NK-92 (cell line): ENCODE measurements around the gene SLC22A5.

Experiments used
- DNase-seq: peaks from one replicate; lab custom pipeline; 2025; ENCODE audit not compliant: unreplicated experiment; lab: John Stamatoyannopoulos, UW

The SLC22A5 gene

GRCh38 chr5:132365213-132365612, 4.3 kb upstream of the SLC22A5 start:
- DNase-seq, result no peak

DNA sequence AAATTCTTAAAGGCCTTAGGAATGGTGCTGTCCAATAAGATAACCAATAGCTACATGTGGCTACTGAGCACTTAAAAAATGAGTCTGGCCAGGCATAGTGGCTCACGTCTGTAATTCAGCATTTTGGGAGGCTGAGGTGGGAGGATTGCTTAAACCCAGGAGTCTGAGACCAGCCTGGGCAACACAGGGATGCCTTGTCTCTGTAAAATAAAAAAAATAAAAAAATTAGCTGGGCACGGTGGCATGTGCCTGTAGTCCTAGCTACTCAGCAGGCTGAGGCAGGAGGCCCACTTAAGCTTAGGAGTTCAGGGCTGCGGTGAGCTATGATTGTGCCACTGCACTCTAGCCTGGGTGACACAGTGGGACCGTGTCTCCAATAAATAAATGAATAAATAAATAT, 1.3 kb upstream of the SLC22A5 start:
- no peak for DNase-seq

DNA sequence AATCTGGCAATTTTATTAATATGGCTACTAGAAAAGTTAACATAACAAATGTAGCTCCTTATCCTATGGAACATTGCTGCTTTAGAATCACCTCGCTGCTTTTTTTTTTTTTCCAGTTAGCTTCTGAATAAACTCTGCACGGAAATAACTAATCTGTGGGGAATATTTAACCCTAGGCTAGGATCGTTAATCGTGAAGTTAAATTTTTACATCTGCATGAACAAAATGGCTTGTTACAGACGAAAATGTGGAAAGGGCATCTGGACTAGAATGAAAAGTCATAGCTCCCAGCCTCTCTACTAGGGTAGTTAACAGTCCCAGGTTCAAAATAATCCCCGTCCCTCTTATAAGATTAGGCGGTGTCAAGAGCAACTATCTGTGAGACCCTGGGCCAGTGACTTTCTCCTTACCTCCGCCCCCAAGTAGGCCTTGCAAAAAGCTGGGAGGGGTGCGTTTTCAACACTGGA, 470 bp upstream of the SLC22A5 start:
- DNase-seq, result no peak

DNA sequence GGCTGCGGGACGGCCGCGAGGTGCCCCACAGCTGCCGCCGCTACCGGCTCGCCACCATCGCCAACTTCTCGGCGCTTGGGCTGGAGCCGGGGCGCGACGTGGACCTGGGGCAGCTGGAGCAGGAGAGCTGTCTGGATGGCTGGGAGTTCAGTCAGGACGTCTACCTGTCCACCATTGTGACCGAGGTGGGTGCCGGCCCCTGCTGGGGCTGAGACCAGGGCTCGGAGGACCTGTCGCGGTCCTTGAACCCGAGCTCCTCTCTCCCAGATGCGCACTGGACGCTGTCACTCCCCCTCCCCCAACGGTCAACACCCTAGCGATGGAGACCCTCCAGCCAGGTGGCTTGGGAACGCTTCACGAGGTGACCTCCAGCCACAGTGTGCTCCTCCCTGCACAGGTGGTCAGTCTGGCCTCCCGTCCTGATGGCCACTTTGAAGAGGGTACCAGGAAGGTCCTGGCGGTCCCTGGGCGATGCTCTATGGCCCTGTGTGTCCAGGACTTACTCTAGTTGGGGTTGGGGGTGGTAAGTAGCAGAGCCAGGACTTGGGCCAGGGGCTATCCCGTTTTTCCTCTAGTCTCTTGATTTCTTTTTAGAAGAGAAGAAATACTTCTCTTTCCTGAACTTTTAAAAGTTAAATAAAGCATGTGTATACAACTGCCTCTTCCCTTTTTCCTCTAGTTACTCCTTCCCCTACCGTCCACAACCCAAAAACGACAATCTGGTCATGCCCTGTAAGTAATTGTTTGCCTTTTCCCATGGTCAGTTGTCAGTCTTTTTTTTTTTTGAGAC, 866 bp downstream of the SLC22A5 start:
- no peak for DNase-seq

- no peak for DNase-seq
Measured at GRCh38 chr5:132370971-132371602, 1.6 kb downstream of the SLC22A5 start.

- no peak for DNase-seq
Measured at GRCh38 chr5:132371603-132371994, 2.1 kb downstream of the SLC22A5 start.

DNA sequence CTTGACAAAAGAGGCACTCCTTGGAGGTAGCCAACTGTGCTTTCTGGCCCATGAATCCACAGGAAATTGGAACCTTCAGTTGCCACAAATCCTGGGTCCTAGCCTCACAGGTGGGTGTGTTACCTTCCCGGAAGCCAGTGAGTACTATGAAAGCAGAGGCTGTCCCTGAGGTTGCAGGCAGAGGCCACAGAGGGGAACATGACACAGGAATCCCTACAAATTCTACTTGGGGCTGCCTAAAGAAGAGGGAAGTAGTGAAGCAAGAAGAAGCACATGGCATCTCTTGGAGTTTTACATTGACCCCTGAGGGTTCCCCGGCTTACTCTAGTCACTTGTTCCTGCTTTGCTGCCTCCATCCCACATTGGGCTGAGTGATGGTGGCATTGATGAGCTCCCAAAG, 2.6 kb downstream of the SLC22A5 start:
- DNase-seq, result no peak

GRCh38 chr5:132372542-132372941, 3.0 kb downstream of the SLC22A5 start:
- DNase-seq, result no peak

GRCh38 chr5:132375957-132376356, 6.4 kb downstream of the SLC22A5 start:
- no peak for DNase-seq

DNA sequence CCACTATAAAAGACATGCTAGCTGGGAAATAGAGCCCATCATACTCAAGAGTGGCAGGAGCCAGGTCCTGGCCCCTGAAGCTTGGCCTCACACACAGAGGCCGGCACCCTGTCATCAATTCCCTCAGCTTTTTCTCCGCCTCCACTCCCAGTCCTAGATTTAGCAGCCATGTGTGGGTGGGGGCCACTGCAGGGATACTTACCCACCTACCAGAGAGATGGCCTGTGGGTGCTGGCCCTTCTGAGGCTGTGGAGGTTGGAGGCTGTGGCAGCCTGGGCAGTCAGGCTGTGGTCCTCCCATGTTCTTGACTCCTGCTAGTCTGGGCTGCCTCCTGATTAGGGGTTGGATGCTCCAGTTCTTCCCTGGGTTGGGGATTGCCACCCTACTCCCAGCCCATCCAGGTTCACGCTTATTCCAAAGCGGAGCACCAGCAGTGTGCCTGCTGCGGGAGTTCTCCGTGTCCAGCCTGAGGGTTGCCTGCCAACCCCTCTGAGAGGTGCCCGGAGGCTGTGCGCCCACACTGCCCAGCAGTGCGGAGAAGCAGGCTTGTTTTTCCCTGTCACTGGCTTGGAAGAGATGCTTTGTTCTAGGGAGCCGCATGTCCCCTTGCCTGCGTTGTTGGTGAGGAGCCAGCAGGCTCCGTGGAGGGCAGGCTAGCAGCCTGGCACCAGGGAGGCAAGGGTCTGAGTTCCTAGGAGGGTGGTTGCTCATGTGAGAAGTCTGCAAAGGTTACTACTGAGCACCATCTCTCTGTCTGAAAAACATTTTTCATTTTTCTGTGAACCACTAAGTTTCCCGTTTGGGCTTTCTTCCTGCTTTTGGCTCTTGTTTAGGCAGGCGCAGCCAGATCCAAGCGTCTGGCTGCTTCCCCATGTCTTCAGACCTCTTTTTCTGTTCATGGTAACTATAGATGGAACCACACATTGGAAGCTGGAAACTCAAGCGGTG, 7.5 kb downstream of the SLC22A5 start:
- no peak for DNase-seq

DNA sequence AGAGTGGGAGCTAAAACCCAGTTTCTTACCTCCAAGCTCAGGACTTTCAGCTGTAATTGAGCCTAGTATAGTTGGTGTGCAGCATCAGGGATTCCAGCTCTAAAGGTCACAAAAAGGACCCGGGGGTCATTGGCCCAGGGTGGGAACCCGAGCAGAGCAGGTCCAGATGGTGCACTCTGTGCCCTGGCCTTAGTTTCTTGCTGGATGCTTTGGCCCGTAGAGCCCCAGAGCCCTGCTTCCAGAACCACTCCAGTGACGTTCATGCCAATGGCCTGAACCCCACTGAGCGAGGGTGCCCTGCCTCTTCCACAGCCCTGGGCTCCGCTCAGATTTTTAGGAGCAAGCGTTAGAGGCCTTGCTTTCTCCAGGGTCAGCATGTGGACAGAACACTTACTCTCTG, 8.2 kb downstream of the SLC22A5 start:
- no peak for DNase-seq

DNA sequence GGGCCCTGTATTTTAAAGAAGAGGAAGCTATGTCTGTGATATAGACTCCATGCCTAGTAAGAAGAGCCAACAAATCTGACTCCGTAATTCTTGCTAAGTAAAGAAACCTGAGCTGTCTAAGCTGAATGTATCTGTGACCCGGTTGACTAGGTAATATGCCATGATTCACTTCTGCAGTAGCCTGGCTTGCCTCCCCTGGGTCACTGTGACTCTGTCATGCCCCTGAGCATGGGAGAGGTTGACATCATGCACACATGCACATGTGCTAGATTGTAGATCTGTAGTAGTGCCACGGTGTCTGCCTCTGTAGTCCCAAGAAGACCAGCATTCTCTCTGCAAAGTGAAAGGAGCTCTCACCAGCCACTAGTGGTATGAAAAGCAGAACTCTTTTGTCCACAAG, 9.1 kb downstream of the SLC22A5 start:
- no peak for DNase-seq

DNA sequence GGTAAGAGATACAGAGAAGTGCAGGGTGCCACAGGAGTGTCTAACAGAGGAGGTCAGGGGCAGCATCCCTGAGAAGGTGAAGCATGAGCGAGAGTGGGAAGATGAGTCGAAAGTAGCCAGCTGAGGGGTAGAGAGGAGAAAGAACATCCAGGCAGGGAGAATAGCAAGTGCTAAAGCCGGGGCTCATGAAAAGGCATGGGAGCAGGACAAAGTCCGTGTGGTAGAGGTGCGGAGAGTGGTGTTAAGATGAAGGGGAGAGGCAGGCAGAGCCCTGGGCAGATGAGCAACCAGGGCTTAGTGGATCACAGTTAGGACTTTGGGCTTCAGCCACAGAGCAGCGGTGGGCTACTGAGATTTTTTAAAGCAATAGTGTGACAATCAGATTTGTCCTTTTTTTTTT, 10.5 kb downstream of the SLC22A5 start:
- DNase-seq, result no peak

DNA sequence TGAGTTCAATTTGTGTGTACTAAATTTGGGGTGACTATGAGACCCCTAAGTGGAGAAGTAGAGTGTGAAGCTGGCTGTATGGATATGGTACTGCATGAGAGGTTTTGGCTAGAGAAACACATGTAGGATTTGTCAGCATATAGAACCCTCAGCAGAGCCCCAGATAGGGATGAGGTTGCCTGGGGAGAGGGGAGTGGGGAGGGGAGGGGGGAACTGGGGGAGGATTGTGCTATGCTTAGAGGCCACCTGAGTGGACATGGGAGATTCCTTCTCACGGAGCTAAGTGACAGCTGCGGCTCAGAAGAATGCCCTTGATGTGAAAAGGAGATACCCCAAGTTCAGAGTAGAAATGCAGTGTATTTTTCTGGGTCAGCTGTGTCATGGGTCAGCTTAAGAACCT, 11.2 kb downstream of the SLC22A5 start:
- DNase-seq, result no peak

GRCh38 chr5:132381614-132382013, 12.1 kb downstream of the SLC22A5 start:
- DNase-seq, result no peak

DNA sequence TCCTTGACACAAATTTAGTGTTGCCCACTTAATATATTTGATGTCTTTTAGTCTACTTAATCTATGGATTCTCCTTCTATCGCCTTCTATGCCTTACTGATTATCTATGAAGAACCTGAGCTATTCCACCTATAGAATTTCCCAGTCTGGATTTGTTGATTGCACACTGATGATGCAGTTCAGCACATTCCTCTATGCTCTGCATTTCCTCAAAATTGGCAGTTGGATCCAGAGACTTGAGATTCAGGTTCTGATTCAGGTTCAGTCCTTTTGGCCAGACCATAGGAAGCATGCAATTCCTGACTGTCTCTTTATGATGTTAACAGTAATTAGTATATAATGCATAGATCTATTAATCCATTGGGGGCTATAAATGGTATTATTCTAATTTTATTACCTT, 13.8 kb downstream of the SLC22A5 start:
- DNase-seq, result no peak

- DNase-seq, result no peak
Measured at GRCh38 chr5:132383984-132384383, 14.5 kb downstream of the SLC22A5 start.

DNA sequence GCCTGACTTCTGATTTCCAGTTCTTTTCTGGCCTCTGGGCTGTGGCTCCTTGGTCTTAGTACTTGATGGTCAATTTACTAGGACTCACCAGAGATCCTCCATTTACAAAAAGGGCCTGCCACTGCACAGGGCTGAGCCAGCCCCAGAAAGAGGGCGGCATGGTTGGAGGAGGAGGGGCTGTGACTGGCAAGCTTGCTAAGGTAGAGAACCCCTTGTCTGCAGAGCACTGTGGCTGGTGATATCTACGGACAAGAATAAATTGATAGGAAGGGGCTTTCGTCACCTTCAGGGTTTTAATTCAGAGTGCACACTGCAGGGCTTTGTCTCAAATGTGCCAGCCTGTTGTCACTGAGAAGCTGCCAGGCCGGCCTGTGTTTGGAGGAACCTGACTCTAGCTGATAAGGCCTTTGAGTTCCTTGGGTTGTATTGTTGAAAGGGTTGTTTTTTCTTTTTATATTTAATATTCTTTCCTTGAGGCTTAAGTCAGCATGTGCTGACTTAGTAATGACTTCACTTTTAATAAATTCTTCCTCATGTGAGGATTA, 15.1 kb downstream of the SLC22A5 start:
- DNase-seq, result no peak

- no peak for DNase-seq
Measured at GRCh38 chr5:132385326-132386105, 16.0 kb downstream of the SLC22A5 start.

DNA sequence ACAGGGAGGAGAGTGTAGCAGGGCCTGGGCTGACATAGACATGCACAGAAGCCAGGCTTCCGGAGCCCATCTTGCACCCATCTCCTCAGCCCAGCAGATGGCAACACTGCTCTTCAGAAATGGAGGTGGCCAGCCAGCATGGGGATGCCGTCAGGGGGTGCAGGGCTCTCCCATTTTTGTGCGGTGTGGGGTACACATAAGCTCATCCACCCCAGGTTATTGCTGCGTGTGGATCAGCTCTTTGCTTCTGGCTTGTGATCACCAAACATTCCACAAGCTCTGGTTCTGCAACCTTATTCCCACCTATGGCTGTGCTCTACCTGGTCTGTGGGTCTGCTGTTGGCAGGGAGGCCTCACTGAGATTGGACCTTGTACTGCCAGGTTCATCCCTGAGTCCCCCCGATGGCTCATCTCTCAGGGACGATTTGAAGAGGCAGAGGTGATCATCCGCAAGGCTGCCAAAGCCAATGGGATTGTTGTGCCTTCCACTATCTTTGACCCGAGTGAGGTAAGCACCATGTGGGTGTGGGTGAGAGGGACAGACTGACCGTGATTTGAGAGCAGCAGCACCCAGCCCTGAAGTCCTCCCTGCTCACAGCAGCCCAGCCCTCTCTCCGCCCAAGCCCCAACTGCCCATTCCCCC, 17.3 kb downstream of the SLC22A5 start:
- no peak for DNase-seq
